ENCODE results near the gene LRRN4CL. TPM values are rescaled to one million over a fixed set of nuclear protein-coding genes. Genes with fewer than 3 reads are reported as not detected.
"Not testable (repeated sequence)": the region's sequence is repeated elsewhere in the genome, so short reads cannot be mapped to it uniquely, and the experiment has no call there.

LRRN4CL gene
- under 1 TPM in 1 of 6 experiments, not detected in 5; 0.12 TPM for total RNA-seq
- long read RNA-seq: 0 reads

DNA sequence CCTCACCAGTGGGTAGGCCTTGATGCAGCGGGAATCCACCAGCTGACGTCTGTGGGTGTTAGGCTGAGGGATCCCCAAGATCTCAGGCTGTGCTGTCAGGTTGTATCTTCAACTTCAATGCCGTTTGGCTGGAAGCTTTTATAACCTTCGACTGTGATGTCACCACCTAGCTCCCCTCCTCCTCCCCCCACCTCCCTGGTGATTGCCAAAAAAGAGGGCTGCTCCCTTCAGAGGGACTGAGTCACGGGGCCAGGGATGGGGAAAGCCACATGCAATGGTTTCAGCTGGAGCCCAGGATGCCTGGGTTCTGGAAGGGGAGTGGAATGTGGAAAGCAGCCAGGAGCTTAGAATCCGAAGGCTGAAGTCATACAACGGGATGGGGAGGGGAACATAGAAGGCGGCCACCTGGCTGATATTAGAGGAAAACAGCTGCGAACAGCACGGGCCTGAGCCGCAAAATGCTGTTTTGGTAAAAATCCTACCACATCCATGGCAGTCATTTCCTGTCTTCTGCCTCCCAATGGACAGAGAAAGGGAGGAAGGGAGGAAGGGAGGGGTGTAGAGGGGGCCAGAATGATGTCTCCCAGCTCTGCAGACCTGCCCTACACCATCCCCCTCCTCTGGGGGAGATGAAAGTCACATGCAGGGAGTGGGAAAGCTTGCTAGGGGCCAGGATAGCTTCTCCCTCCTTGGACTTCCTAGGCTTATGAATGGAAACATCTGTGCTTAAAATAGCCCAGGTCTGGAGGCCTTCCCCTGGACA, at the start of gene LRRN4CL:
Gene LRRN4CL (minus strand): TSS at position 110 of the 763 bp plus-strand sequence. CDS start 1,022 bp downstream, outside the sequence.
- peaks cover 0 to 6% (median 0%) of the 10 kb centered on the region in 4 donors for H3K4me1 ChIP-seq
- H3K27me3 ChIP-seq: no peaks in the 10 kb centered on the region
- no peaks in the 10 kb centered on the region for H3K9me3 ChIP-seq
- TF ChIP-seq, protein P1, sequence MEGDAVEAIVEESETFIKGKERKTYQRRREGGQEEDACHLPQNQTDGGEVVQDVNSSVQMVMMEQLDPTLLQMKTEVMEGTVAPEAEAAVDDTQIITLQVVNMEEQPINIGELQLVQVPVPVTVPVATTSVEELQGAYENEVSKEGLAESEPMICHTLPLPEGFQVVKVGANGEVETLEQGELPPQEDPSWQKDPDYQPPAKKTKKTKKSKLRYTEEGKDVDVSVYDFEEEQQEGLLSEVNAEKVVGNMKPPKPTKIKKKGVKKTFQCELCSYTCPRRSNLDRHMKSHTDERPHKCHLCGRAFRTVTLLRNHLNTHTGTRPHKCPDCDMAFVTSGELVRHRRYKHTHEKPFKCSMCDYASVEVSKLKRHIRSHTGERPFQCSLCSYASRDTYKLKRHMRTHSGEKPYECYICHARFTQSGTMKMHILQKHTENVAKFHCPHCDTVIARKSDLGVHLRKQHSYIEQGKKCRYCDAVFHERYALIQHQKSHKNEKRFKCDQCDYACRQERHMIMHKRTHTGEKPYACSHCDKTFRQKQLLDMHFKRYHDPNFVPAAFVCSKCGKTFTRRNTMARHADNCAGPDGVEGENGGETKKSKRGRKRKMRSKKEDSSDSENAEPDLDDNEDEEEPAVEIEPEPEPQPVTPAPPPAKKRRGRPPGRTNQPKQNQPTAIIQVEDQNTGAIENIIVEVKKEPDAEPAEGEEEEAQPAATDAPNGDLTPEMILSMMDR (IDR thresholded peaks at IDR 0.05): no peak
- no peak for TF ChIP-seq POLR2A (IDR thresholded peaks at IDR 0.05)
- intact Hi-C loops (cut with DNase I): no loop called here
- no peak within 1 kb of the TSS for H3K27ac ChIP-seq
- DNase-seq (no peak), ATAC-seq (no peak)
- WGBS (ENCODE audit: insufficient coverage, low coverage, low lambda C conversion rate, missing lambda C conversion rate): 45% methylated on average over 9 of the region's 11 CpGs
- H3K36me3 ChIP-seq: peaks cover 0 to 30% (median 5%) of the 10 kb centered on the region in 4 donors
- H3K4me3 ChIP-seq: no peak within 1 kb of the TSS

DNA sequence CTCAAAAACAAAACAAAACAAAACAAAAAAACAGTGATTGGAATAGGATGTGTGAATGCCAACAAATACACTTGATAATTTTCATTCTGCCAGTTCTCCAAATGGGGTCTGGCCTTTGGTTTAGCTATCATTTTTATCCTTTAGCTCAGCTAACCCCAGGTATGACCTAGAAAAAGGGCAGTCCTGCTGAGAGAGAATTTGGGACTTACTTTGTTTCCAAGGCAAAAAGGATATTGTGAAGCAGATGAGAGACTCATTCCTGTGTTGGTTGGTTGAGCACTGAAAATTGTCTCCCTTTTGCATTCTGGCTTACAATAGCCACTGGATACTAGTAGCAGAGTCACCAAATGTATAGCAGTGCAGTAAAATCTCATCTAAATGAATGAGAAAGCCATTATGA, 47.9 kb upstream of the LRRN4CL start:
- peaks cover 0 to 68% (median 25%) of the 10 kb centered on the region in 4 donors for H3K36me3 ChIP-seq
- no peak for ATAC-seq
- intact Hi-C loops (cut with DNase I): no loop called here

DNA sequence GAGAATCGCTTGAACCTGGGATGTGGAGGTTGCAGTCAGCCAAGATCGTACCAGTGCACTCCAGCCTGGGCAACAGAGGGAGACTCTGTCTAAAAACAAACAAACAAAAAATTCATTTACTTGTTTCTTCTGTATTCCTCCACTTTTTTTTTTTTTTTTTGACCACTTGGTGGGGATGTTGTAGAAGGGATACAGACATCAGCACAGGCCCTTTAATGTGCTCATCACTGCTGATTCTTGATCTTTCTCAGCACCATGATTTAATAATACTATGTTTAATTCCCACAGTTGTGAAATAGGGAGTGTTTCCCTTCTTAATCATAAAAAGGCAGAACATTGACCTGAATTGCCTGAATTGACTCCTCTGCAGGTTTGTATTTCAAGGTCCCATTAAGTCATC, 43.5 kb upstream of the LRRN4CL start:
- WGBS (ENCODE audit: insufficient coverage, low coverage, low lambda C conversion rate, missing lambda C conversion rate): 65% methylated on average over 2 of the region's 2 CpGs
- Histone ChIP-seq H3K4me3 (no peak overlapping the region), H3K36me3 (peaks cover 0 to 51% (median 15%) of the 10 kb centered on the region in 4 donors), H3K4me1 (peaks cover 0 to 17% (median 9%) of the 10 kb centered on the region in 4 donors), H3K27ac (no peak overlapping the region), H3K27me3 (no peaks in the 10 kb centered on the region), H3K9me3 (no peaks in the 10 kb centered on the region)
- no peak for ATAC-seq
- TF ChIP-seq, protein P1 (IDR thresholded peaks at IDR 0.05): peak in 2 of 4 donors; percentile 14 to 17
- no peak for TF ChIP-seq POLR2A (IDR thresholded peaks at IDR 0.05)
- intact Hi-C loops (cut with DNase I): no loop called here
- DNase-seq: no peak

More for the DNA sequence above, 47.9 kb upstream of the LRRN4CL start:
- H3K4me3 ChIP-seq: no peak overlapping the region
- no peak for DNase-seq
- no peaks in the 10 kb centered on the region for H3K9me3 ChIP-seq
- TF ChIP-seq, protein P1 (IDR thresholded peaks at IDR 0.05): no peak
- no peak for TF ChIP-seq POLR2A (IDR thresholded peaks at IDR 0.05)
- no peaks in the 10 kb centered on the region for H3K4me1 ChIP-seq
- H3K27me3 ChIP-seq: no peaks in the 10 kb centered on the region
- H3K27ac ChIP-seq: no peak overlapping the region

DNA sequence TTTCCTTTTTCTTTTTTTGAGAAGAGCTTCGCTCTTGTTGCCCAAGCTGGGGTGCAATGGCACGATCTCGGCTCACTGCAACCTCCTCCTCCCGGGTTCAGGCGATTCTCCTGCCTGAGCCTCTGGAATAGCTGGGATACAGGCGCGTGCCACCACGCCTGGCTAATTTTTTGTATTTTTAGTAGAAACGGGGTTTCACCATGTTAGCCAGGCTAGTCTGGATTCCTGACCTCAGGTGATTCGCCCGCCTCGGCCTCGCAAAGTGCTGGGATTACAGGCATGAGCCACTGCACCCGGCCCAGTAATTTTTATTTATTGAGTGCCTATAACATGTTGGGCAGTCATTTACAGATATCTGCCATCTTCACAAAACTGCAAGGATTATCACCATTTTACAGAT, 40.7 kb upstream of the LRRN4CL start:
- DNase-seq; H3K9me3 ChIP-seq; ATAC-seq; H3K27me3 ChIP-seq; H3K4me3 ChIP-seq; H3K27ac ChIP-seq; intact Hi-C loops (cut with DNase I): not testable (repeated sequence)
- WGBS (ENCODE audit: insufficient coverage, low coverage, low lambda C conversion rate, missing lambda C conversion rate): 88% methylated on average over 8 of the region's 14 CpGs
- H3K4me1 ChIP-seq: peaks cover 0 to 20% (median 10%) of the 10 kb centered on the region in 4 donors
- peaks cover 0 to 30% (median 7%) of the 10 kb centered on the region in 4 donors for H3K36me3 ChIP-seq
